HEK293T (cell line): ENCODE measurements around the gene PRKAG2.

ENCODE experiments used
- BHLHE40 ChIP-seq: fragments of 450-650 bp; IDR thresholded peaks from 2 replicates; pipeline ENCODE4 v1.6.1; 2016; ENCODE audit warnings: mild to moderate bottlenecking, moderate library complexity, borderline replicate concordance
- FOXA1 ChIP-seq: fragments of 450-650 bp; IDR thresholded peaks from 2 replicates; pipeline ENCODE4 v1.6.1; 2016; ENCODE audit warnings: mild to moderate bottlenecking
- FOXM1 ChIP-seq: fragments of 450-650 bp; IDR thresholded peaks from 2 replicates; pipeline ENCODE4 v1.6.1; 2017; ENCODE audit warnings: mild to moderate bottlenecking, borderline replicate concordance
- LEF1 ChIP-seq: fragments of 450-650 bp; IDR thresholded peaks from 2 replicates; pipeline ENCODE4 v1.6.1; 2017; ENCODE audit warnings: mild to moderate bottlenecking, borderline replicate concordance

DNA sequence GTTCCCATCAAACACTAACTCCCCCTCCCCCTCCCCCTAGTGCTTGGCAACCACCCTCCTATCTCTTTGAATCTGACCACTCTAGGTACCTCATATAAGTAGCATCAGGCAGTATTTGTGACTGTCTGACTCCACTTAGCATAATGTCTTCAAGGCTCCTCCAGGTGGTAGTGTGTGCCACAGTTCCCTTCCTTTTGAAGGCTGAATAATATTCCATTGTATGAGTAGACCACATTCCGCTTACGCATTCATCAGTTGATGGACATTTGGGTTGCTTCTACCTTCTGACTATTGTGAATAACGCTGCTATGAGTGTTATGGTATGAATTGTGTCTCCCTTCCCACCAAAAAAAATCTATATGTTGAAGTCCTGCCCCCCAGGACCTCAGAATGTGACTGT is 89.6 kb downstream of the PRKAG2 start:
- TF ChIP-seq FOXM1 (no peak), LEF1 (no peak), BHLHE40 (no peak), FOXA1 (no peak)
